Dermis lymphatic vessel endothelial cell (primary cell): ENCODE data around the gene ZNF672. TPM values are rescaled to one million over a fixed set of nuclear protein-coding genes. Genes with fewer than 3 reads are reported as not detected.

Experiments
- total RNA-seq: library from RNA; depleted of rRNA; stranded (reverse); fragments of >200 nt; gene quantifications from 2 replicates; pipeline ENCODE4 v1.2.1, GENCODE V29; 2014

Gene ZNF672
- total RNA-seq = 14.3 and 17.2 TPM in 2 replicates

GRCh38 chr1:248837781-248838356, at the start of gene ZNF672:
TSS of gene ZNF672 (plus strand) at chr1:248838224. CDS start at chr1:248847275, 9,051 bp downstream.

GRCh38 chr1:248825909-248826760, 11.9 kb upstream of the ZNF672 start, which contains the start of gene SH3BP5L:
TSS of gene SH3BP5L (minus strand) at chr1:248825915. CDS start at chr1:248824935, 980 bp downstream.

GRCh38 chr1:248858891-248859889, 21.2 kb downstream of the ZNF672 start, which contains the start of gene ZNF692:
TSS of gene ZNF692 (minus strand) at chr1:248859085. CDS start at chr1:248858309, 776 bp downstream.

Other genes starting within 250 kb of the ZNF672 start
- not detected in 2 replicates for gene OR2T10, start 240.5 kb upstream of the ZNF672 start, total RNA-seq
- not detected in 2 replicates for gene OR2T11, start 203.1 kb upstream of the ZNF672 start, total RNA-seq
- not detected in 2 replicates for gene OR2T35, start 192.9 kb upstream of the ZNF672 start, total RNA-seq
- gene OR2T27, start 182.7 kb upstream of the ZNF672 start, total RNA-seq = not detected in 2 replicates
- gene OR14I1, start 135.5 kb upstream of the ZNF672 start, total RNA-seq = not detected in 2 replicates
- not detected in 2 replicates for gene LYPD8, start 82.5 kb upstream of the ZNF672 start, total RNA-seq
- 19.4 and 19.6 TPM in 2 replicates for gene SH3BP5L, start 12.3 kb upstream of the ZNF672 start, total RNA-seq
- 4.3 and 7.2 TPM in 2 replicates for gene ZNF692, start 20.9 kb downstream of the ZNF672 start, total RNA-seq
- 7.5 and 10.7 TPM in 2 replicates for gene PGBD2, start 68.0 kb downstream of the ZNF672 start, total RNA-seq